ENCODE data around the gene AMBP.

GRCh38 chr9:114031948-114032840, 45.9 kb downstream of the AMBP start:
- no peak for TF ChIP-seq EP300 (IDR thresholded peaks at IDR 0.05; ENCODE audit: borderline replicate concordance)
- no peak for TF ChIP-seq TAF1 (IDR thresholded peaks at IDR 0.05; ENCODE audit: low read depth)
- TF ChIP-seq CEBPB (IDR thresholded peaks at IDR 0.05), result no peak
- TF ChIP-seq FOXM1 (IDR thresholded peaks at IDR 0.05; ENCODE audit: borderline replicate concordance, low read depth), result no peak
- TF ChIP-seq REST (IDR thresholded peaks at IDR 0.05; ENCODE audit: low read depth), result no peak
- TF ChIP-seq CREB1 (IDR thresholded peaks at IDR 0.05; ENCODE audit: low read depth), result no peak
- TF ChIP-seq, protein P1, sequence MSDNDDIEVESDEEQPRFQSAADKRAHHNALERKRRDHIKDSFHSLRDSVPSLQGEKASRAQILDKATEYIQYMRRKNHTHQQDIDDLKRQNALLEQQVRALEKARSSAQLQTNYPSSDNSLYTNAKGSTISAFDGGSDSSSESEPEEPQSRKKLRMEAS (IDR thresholded peaks at IDR 0.05), result no peak
- TF ChIP-seq YY1 (IDR thresholded peaks at IDR 0.05; ENCODE audit: low read depth), result no peak
- no peak for TF ChIP-seq EGR1 (IDR thresholded peaks at IDR 0.05)
- TF ChIP-seq RAD21 (IDR thresholded peaks at IDR 0.05; ENCODE audit: low read depth), result no peak

All from Ishikawa (cell line).